NCI-H510A (cell line): Measurements from ENCODE around the gene SPANXN1.
"Not testable (repeated sequence)": the region's sequence is repeated elsewhere in the genome, so short reads cannot be mapped to it uniquely, and the experiment has no call there.

Experiments
- DNase-seq: peaks from one replicate; lab custom pipeline; 2025; lab: John Stamatoyannopoulos, UW

Gene SPANXN1, protein sequence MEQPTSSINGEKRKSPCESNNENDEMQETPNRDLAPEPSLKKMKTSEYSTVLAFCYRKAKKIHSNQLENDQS

DNA sequence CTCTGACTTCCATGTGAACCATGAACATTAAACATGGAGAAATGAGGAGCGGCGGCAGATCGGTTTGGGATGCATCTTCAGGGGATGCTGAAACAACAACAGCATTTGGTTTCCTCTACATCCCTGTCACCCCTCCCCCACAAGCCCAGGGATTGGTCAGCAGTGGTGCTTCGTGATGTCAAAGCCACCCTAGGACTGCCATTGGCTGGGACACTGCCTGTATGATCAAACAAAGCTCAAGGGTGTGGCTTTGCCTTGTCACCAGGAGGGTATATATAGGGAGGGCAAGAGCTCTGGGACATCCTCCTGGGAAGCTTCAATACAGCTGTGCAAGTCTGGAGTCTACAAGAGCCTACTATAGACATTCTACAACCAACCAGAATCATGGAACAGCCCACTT is at the start of gene SPANXN1:
TSS of gene SPANXN1 (plus strand) at position 301 of the 400 bp plus-strand sequence. CDS start at position 385, 84 bp downstream.
- not testable (repeated sequence) for DNase-seq

DNA sequence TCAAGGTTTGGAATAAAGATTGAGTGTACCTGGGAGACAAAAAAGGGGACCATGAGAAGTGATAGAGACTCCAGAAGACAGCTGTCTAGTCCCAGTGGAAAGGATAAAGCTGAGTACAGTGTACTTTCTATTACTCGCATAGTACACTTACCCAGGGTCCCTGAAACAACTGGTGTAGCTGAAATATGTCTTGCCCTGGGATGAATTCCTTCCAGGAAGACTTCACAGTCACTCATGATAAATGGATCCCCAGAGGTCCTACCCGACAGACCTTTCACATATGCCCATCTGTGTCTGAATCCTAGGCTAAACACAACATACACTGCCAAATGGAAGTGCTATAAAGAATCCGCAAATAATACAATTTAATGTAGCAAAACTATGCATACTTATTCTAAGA is 48.2 kb upstream of the SPANXN1 start:
- DNase-seq: no peak

DNA sequence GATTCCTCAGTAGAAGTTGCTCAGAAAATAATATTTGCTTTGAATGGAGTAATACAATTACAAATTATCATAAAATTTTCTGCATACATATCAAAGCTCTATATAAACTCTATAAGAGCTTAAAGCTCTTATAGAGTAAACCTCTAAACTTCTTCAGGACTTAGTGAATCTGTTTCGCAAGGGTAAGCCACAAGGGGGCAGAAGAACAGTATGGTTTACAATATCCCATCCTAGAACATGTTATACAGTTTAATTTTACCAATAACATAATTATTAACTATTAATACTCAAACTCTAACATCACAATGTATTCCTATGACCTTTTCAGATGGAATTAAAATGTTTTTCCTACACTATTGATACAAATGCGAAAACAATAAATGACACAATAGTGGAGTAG is 33.8 kb upstream of the SPANXN1 start:
- no peak for DNase-seq

DNA sequence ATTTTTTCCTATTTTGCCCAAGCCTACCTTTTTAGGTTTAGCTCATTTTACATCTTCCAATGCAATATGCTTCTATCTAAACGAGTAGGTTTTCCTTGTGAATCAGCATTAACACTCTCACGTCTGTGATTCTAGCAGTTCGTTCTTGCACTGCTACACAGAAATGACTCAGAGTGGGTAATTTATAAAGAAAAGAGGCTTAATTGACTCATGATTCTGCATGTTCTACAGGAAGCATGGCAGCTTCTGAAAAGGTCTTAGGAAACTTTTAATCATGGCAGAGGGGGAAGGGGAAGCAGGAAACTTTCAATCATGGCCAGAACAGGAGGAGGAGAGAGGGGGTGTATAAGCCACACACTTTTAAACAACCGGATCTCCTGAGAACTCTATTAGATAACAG is 44.9 kb downstream of the SPANXN1 start:
- no peak for DNase-seq
